NCI-H187 (cell line): Measurements from ENCODE around the gene CFAP68.
A peak's percentile ranks its signal among the peaks of the same experiment; 100 is the strongest.
"Not testable (repeated sequence)": the region's sequence is repeated elsewhere in the genome, so short reads cannot be mapped to it uniquely, and the experiment has no call there.

ENCODE experiments used
- DNase-seq, 2 experiments: peaks; one replicate each; lab custom pipeline; 2025; lab: John Stamatoyannopoulos, UW

CFAP68 gene

GRCh38 chr11:111870886-111871692 lies 8.3 kb upstream of the CFAP68 start, which contains the start of gene ALG9:
Gene ALG9, minus strand, starts transcription at chr11:111871581. Its CDS starts 99 bp downstream, at chr11:111871482.
- peak in 1 of 2 experiments; percentile 85 for DNase-seq

DNA sequence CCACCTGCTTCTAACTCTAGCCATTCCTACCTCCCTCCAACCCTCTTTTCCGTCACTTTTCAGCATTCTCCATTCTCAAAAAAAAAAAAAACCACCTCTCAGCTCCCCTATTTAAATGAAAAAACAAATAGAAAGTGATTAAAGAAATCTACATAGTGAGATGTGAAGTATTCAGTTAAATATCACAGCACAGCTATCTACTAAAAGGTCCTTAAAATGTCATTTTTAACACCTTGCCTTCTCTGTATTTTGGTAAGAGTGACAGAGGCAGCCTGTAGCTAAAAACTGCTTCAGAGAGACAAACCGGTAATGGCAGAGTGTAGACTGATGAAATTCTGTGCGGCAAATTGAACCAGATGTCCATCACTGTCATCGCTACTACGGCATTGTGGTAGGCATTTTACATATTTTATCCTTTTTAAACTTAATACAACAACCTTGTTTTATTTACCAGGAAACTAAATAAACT lies 7.6 kb upstream of the CFAP68 start:
- DNase-seq: no peak

DNA sequence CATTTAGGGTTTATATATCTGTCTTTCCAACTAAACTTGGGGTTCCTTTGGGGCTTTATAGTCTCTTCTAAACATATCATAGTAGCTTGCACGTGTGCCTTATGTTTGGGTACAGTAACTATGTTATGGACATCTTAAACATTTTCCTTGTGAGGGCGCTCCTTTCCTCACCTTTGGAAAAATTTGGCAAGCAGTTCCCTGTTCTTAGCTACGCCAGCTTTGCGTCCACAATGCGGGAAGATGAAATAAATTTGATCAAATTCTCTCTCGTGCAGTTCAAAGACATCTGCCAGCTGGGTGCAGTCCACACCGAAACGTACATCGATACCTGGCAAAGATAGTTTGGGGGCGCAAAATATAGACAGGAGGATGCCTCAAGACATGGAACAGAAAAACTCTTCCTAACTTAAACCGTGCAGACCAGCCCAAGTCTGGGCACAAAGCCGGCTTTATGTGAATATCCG lies 924 bp upstream of the CFAP68 start:
- DNase-seq: no peak

GRCh38 chr11:111879637-111879960 lies 258 bp downstream of the CFAP68 start:
- DNase-seq: no peak

DNA sequence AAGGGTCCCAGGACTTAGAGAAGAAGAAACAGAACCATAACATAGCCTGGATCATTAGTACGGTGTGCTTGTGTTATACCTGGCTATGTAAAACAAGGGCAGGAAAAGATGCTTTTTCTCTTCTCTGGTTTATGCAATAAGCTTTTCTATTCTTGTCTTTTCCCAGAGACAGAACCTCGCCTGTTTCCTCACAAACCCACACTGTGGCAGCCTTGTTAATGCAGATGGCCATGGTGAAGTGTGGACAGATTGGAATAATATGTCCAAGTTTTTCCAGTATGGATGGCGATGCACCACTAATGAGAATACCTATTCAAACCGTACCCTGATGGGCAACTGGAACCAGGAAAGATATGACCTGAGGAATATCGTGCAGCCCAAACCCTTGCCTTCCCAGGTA lies 2.9 kb downstream of the CFAP68 start:
- no peak for DNase-seq

DNA sequence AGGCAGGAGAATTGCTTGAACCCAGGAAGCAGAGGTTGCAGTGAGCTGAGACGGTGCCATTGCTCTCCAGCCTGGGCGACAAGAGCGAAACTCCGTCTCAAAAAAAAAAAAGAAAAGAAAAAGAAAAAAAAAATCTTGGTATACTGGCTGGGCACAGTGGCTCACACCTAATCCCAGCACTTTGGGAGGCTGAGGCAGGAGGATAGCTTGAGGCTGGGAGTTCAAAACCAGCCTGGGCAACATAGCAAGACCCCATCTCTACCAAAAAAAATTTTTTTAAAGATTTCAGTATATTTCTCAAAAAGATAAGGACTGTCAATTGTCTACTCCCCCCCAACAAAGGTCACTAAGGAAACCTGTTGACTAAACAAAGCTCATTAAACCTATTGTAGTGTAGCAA lies 5.7 kb downstream of the CFAP68 start:
- DNase-seq: not testable (repeated sequence)

DNA sequence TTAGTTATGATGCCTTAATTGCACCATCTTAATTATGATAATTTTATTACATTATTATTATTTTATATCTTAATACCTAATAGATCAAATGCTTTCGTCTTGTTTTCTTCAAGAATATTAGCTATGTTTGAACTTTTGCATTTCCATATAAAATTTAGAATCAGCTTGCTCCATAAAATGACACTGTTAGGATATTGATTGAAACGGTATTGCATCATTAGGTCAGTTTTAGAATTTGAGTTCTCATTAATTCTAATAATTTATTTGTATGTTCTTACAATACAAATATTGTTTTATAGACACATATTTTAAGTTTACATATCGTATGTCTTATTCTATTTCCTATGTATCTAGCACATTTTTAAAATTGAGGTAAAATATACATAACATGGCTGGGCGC lies 6.7 kb downstream of the CFAP68 start:
- DNase-seq: no peak

GRCh38 chr11:111886844-111887243 lies 7.5 kb downstream of the CFAP68 start:
- no peak for DNase-seq

GRCh38 chr11:111905411-111905810 lies 26.1 kb downstream of the CFAP68 start:
- DNase-seq: no peak

DNA sequence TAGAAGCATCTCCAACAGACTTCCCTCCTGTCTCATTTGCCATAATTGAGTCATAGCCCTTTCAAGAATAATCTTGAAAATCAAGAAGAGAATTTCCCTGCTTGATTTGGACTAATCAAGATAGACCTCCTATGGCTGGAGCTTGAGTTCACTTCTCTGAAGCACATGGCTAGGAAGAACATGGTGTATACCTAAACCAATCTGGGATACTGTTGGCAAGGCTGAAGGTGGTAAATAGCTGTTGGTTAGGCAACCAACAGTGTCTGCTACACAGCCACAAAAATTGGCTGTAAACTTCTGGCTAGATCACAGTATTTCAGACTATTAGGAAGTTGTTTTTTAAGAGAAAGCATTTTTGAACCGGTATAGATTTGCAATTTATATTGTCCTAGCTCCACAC lies 27.3 kb downstream of the CFAP68 start:
- DNase-seq: no peak

- no peak for DNase-seq
Measured at GRCh38 chr11:111908639-111909305, 29.4 kb downstream of the CFAP68 start.

DNA sequence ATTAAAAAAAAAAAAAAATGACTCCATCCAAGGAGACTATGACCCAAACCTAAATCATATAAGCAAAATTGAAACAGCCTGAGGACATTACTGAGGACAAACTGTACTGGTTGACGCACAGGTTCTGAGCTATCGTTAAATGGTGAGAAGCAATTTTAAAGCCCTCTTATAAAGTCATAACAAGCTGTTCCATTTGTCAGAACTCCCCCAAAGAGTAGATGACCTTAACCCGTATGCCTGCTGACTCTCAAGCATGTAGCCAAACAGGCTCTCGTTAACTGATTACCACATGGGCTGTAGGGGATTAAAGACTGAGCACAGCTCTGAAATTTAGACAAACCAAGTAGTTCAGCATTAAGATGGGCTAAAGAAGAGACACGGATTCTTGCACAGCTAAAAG lies 30.0 kb downstream of the CFAP68 start:
- DNase-seq: no peak

DNA sequence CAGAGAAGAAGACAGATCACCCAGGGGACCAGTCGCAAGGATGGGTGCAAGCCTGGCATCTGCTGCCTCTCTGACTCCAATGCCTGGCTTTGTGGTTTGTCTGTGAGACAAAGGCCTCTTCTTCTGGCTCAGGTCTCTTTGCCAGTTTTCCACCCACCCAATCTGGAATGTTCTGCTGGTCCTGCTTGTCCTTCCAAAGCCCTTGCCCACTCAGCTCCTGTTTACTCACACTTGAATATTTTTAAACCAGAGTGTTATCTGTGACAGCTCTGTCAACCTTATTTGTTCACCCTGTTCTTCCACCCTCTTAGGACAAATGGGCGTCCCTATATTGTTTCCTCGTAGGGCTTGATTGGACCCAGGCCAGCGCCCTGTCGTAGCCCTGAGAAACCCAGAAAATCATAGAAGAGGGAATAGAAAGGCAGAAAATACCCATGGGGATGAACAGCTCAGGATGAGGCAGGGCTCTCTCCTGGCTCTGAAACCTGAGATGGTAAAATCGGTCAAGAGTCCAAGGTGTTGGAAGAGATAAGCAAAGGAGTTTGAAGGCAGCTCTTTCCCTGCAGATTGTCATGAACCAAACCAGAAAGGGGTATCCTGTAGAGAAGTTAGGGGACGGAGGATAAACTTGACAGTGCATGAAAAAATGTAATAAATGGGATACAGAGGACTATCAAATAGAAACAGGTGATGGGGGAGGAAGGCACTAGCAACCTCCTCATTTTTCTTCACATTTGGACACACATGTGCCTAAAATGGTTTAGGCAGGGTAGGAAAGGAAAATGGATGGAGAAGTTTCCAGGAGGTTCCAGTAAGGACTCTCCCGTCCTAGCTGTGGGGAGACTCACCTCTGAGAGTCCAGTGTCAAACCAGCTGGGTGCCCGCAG lies 31.6 kb downstream of the CFAP68 start:
- DNase-seq: no peak

DNA sequence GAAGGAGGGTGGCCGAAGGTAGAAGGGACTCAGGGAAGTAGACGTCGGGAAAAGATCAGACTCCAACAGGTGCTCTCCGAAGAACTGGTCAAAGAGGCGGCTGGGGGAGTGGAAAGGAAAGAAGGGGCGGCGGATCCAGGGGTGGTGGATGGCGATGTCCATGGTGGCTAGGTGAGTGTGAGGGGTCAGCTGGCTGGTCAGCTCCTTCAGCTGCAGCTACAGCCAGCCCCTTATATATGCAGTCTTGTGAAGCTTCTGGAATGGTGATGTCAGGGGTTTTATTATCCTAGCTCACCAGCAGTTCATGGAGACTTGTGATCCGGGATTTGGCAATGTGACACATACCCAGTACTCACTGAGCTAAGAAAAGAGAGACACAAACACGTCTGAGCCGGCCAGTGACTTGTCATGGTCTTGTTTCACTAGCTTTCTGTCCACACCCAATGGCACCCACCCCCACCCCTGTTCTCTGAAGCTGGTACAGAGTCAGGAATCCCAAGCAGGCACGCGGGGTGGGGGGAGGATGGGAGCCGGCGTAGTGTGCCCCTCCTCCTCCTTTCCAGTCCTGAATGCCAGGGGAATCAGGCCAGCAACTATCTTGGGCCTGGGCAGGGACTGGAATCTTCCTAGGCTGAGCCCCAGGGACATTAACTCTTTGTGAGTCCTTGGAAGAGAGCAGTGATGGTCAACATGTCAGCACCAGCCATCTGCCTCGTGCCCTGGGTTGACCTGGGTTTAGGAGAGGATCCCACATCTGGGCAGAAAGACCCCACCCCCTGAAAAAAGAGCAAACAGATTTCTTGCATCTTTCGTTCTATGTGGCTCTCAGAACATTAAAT lies 32.4 kb downstream of the CFAP68 start, which contains the start of gene CRYAB:
TSS of gene CRYAB (minus strand) at position 208 of the 839 bp plus-strand sequence. CDS start at position 162, 46 bp downstream.
- DNase-seq: no peak

- DNase-seq: no peak
Measured at GRCh38 chr11:111912535-111912934, 33.2 kb downstream of the CFAP68 start, which contains the start of gene HSPB2. Gene HSPB2, plus strand, starts transcription at chr11:111912734. Its CDS starts 96 bp downstream, at chr11:111912830.

GRCh38 chr11:111913031-111913861 lies 33.9 kb downstream of the CFAP68 start:
- no peak for DNase-seq

- DNase-seq: no peak
Measured at GRCh38 chr11:111913997-111914396, 34.7 kb downstream of the CFAP68 start.

GRCh38 chr11:111916768-111917167 lies 37.4 kb downstream of the CFAP68 start:
- DNase-seq: no peak

DNA sequence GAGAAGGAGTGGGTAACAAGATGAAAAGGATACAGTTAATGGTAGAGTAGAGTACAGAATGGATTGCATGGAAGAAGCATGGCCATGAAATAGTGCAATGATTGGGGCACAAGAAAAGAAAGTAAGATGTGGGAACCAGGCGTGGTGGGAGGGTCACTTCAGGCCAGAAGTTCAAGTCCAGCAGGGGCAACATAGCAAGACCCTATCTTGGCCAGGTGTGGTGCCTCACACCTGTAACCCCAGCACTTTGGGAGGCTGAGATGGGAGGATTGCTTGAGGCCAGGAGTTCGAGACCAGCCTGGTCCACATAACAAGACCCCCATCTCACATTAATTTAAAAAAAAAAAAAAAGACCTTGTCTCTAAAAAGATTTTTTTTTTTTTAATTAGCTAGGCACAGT lies 38.0 kb downstream of the CFAP68 start:
- DNase-seq: no peak

DNA sequence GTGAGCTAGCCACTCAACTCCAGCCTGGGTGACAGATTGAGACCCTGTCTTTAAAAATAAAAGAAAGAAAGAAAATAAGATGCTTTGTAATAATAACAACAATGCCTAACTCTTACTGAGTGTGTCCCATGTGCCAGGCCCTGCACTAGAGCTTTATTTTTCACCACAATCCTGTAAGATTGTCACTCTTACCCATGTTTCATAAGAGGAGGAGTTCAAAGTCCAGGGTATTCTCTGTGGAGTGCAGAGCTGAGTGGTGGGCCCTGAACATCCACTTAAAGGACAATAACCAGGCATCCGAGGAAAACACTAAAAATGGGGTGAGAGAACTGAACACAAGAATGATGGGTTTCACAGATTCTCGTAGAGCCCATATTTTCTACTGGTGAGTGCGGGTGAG lies 38.4 kb downstream of the CFAP68 start:
- DNase-seq: no peak
